Coronary artery (tissue), 2 donors: Measurements from ENCODE around the gene HS6ST3.

ENCODE experiments used
- DNase-seq: peaks from one replicate; pipeline ENCODE4 v3.0.0-alpha.2; 2017; ENCODE audit warnings: low spot score
- H3K27ac ChIP-seq, 2 donors: fragments of 200-600 bp; sonication (generic); one replicate each; pipeline ENCODE4 v1.5.1; 2016 to 2019
- H3K4me3 ChIP-seq: fragments of 200-600 bp; sonication (generic); 2 replicates; pipeline ENCODE4 v1.5.1; 2016; ENCODE audit warnings: mild to moderate bottlenecking, moderate library complexity
- TF ChIP-seq, protein P1 (sequence below): fragments of 200-600 bp; sonication (generic); IDR thresholded peaks from one replicate; pipeline ENCODE4 v1.5.1; 2019; ENCODE audit warnings: antibody characterized with exemption

HS6ST3 gene

DNA sequence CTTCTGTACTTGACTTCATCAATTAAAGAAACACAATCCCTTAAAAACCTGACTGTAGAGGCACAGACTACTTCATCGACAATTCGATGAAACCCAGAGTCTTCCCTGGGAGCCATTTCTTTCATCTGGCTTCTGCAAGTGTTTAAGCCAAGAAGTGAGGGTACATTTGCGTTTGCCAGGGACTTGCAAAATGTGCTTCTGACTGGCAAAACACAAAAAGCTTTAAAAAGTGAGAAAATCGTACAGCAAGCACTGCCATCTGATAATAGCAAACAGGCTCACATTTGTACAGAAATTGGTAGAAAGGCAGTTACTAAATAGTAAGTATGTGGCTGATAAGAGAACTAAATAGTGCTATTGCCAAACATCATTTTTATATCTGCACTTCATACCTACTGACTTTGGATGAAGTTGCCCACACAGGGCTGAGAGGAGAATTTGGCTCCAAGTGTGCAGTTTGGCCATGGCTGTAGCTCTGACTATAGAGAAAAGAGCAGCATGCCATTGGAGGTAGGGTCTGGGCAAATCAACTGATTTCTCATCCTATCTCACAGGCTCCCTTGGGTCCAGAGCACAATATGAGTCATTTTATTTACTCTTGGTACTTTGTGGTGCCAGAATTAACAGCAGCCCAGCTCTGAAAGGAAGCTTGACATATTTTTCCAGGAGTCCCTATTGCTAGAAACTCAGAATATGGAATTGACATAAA is 546.2 kb downstream of the HS6ST3 start:
- no peak for DNase-seq
- no peak overlapping the region for H3K4me3 ChIP-seq
- no peak overlapping the region for H3K27ac ChIP-seq
- TF ChIP-seq, protein P1, sequence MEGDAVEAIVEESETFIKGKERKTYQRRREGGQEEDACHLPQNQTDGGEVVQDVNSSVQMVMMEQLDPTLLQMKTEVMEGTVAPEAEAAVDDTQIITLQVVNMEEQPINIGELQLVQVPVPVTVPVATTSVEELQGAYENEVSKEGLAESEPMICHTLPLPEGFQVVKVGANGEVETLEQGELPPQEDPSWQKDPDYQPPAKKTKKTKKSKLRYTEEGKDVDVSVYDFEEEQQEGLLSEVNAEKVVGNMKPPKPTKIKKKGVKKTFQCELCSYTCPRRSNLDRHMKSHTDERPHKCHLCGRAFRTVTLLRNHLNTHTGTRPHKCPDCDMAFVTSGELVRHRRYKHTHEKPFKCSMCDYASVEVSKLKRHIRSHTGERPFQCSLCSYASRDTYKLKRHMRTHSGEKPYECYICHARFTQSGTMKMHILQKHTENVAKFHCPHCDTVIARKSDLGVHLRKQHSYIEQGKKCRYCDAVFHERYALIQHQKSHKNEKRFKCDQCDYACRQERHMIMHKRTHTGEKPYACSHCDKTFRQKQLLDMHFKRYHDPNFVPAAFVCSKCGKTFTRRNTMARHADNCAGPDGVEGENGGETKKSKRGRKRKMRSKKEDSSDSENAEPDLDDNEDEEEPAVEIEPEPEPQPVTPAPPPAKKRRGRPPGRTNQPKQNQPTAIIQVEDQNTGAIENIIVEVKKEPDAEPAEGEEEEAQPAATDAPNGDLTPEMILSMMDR: no peak

DNA sequence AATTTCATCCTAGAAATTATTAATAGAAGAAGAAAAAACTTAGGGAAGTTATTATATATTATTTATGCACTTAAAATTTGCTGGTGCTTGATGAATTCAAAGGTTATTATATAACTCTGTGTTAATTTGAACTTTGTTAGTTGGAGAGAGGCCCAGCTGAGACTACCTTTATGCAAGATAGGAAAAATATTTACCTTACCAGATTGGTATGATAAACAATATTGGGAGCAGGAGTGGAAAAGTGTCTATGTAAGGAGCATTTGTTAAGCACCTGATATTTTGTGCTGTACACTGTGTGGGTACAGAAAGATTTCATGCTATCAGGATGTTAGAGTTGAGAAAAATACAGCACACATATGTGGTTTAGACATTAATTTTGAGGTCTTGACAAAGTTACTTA is 547.1 kb downstream of the HS6ST3 start:
- H3K27ac ChIP-seq: no peak overlapping the region

GRCh38 chr13:96646101-96646500 is 556.2 kb downstream of the HS6ST3 start:
- Histone ChIP-seq H3K27ac (no peak overlapping the region), H3K4me3 (no peak overlapping the region)
- TF ChIP-seq, protein P1: no peak
- DNase-seq: no peak

More for the DNA sequence above, 547.1 kb downstream of the HS6ST3 start:
- TF ChIP-seq, protein P1: no peak
- DNase-seq: no peak
- H3K4me3 ChIP-seq: no peak overlapping the region

GRCh38 chr13:96646515-96647211 is 556.8 kb downstream of the HS6ST3 start:
- Histone ChIP-seq H3K27ac (no peak overlapping the region), H3K4me3 (no peak overlapping the region)
- TF ChIP-seq, protein P1: no peak
- no peak for DNase-seq

GRCh38 chr13:96650301-96650886 is 560.5 kb downstream of the HS6ST3 start:
- no peak overlapping the region for H3K27ac ChIP-seq

DNA sequence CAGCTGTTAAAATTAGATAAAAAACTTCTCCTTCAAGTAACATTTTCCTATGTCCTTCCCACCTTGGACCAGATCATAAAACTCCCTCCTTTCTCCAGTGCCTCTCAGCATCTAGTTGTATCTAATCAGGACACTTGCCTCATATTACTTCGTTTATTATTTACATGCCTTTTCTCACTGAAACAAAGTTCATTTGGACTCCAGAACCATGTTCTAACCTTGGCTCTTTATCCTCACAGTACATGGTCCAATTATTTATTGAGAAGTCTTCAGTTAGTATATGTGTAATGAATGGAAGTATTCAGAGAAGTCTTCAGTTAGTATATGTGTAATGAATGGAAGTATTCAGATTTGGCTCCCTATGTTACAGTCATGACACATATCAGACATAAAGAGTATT is 561.7 kb downstream of the HS6ST3 start:
- TF ChIP-seq, protein P1: no peak
- Histone ChIP-seq H3K4me3 (no peak overlapping the region), H3K27ac (no peak overlapping the region)
- no peak for DNase-seq

More at GRCh38 chr13:96650301-96650886, 560.5 kb downstream of the HS6ST3 start:
- TF ChIP-seq, protein P1: no peak
- H3K4me3 ChIP-seq: no peak overlapping the region
- DNase-seq: no peak
